SH-SY5Y (cell line): ENCODE measurements around the gene NXPH4.

Experiments used
- GATA2 ChIP-seq: IDR thresholded peaks from 2 replicates; pipeline ENCODE4 v1.6.1; 2011; ENCODE audit warnings: mild to moderate bottlenecking, low read depth, low read length
- GATA3 ChIP-seq: IDR thresholded peaks from 2 replicates; pipeline ENCODE4 v1.6.1; 2011; ENCODE audit warnings: low read depth, mild to moderate bottlenecking, low read length, moderate library complexity

DNA sequence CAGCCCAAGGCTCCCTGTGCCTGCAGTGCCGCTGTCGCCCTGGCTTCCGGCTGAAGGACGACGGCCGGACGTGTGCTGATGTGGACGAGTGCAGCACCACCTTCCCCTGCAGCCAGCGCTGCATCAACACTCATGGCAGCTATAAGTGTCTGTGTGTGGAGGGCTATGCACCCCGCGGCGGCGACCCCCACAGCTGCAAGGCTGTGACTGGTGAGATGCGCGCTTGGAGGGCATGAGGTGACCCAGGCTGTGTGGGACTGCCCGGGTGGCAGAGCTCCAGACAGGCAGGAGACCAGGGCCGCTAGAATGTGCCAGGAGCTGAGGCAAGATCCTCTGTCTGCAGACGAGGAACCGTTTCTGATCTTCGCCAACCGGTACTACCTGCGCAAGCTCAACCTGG, 19.6 kb upstream of the NXPH4 start:
- TF ChIP-seq GATA3, result no peak
- TF ChIP-seq GATA2, result no peak
